22Rv1 (cell line): ENCODE measurements around the gene CRACR2A.

Source experiments
- H3K27ac ChIP-seq: fragments of 450-650 bp; 2 replicates; pipeline ENCODE4 v1.5.1; 2017
- CTCF ChIP-seq: fragments of 450-650 bp; IDR thresholded peaks from 2 replicates; pipeline ENCODE4 v1.5.1; 2017; ENCODE audit warnings: mild to moderate bottlenecking
- ZFX ChIP-seq: fragments of 450-650 bp; IDR thresholded peaks from 2 replicates; pipeline ENCODE4 v1.6.1; 2017; ENCODE audit warnings: antibody characterized with exemption, borderline replicate concordance

CRACR2A gene

GRCh38 chr12:3645091-3645490, 107.8 kb downstream of the CRACR2A start:
- H3K27ac ChIP-seq, result no peak overlapping the region
- no peak for TF ChIP-seq ZFX

- peak; percentile 23; the same call in 1 of the 2 replicates for TF ChIP-seq CTCF
- no peak for TF ChIP-seq ZFX
- H3K27ac ChIP-seq, result no peak overlapping the region
These were observed 108.8 kb downstream of the CRACR2A start for GRCh38 chr12:3644104-3644503.

- no peak overlapping the region for H3K27ac ChIP-seq
- TF ChIP-seq CTCF (no peak), ZFX (no peak)
These were observed 111.4 kb downstream of the CRACR2A start for GRCh38 chr12:3641428-3642018.

GRCh38 chr12:3636328-3636727, 116.6 kb downstream of the CRACR2A start:
- TF ChIP-seq ZFX (no peak), CTCF (no peak)

GRCh38 chr12:3634348-3634747, 118.6 kb downstream of the CRACR2A start:
- TF ChIP-seq CTCF (no peak), ZFX (no peak)
- H3K27ac ChIP-seq, result no peak overlapping the region

More at GRCh38 chr12:3636328-3636727, 116.6 kb downstream of the CRACR2A start:
- H3K27ac ChIP-seq, result no peak overlapping the region

- H3K27ac ChIP-seq, result no peak overlapping the region
- no peak for TF ChIP-seq CTCF
- TF ChIP-seq ZFX, result no peak
These were observed 119.5 kb downstream of the CRACR2A start for GRCh38 chr12:3633396-3633795.

GRCh38 chr12:3632754-3633153, 120.2 kb downstream of the CRACR2A start:
- no peak for TF ChIP-seq CTCF
- TF ChIP-seq ZFX, result no peak

GRCh38 chr12:3632256-3632655, 120.7 kb downstream of the CRACR2A start:
- no peak for TF ChIP-seq ZFX
- TF ChIP-seq CTCF, result no peak

More at GRCh38 chr12:3632754-3633153, 120.2 kb downstream of the CRACR2A start:
- no peak overlapping the region for H3K27ac ChIP-seq

More at GRCh38 chr12:3632256-3632655, 120.7 kb downstream of the CRACR2A start:
- H3K27ac ChIP-seq, result no peak overlapping the region
